Lower leg skin (tissue), 3 donors: ENCODE data around the gene SPAG5.

Experiments used
- POLR2A ChIP-seq, 2 donors: fragments of 450-650 bp; IDR thresholded peaks; one replicate each; pipeline ENCODE4 v1.6.1; 2016 to 2017; ENCODE audit warnings: antibody characterized with exemption in 2 of 2, mild to moderate bottlenecking in 1 of 2, moderate library complexity in 1 of 2
- TF ChIP-seq, protein P1 (sequence below), 3 donors: fragments of 450-650 bp; IDR thresholded peaks; one replicate each; pipeline ENCODE4 v1.5.1; 2016; ENCODE audit warnings: antibody characterized with exemption in 3 of 3, mild to moderate bottlenecking in 3 of 3, moderate library complexity in 2 of 3

- TF ChIP-seq, protein P1, sequence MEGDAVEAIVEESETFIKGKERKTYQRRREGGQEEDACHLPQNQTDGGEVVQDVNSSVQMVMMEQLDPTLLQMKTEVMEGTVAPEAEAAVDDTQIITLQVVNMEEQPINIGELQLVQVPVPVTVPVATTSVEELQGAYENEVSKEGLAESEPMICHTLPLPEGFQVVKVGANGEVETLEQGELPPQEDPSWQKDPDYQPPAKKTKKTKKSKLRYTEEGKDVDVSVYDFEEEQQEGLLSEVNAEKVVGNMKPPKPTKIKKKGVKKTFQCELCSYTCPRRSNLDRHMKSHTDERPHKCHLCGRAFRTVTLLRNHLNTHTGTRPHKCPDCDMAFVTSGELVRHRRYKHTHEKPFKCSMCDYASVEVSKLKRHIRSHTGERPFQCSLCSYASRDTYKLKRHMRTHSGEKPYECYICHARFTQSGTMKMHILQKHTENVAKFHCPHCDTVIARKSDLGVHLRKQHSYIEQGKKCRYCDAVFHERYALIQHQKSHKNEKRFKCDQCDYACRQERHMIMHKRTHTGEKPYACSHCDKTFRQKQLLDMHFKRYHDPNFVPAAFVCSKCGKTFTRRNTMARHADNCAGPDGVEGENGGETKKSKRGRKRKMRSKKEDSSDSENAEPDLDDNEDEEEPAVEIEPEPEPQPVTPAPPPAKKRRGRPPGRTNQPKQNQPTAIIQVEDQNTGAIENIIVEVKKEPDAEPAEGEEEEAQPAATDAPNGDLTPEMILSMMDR (IDR thresholded peaks at IDR 0.05) = no peak
- TF ChIP-seq POLR2A (IDR thresholded peaks at IDR 0.05) = no peak
Observed at GRCh38 chr17:28570716-28571360, 28.0 kb downstream of the SPAG5 start.
